Uterus (tissue), 2 donors: Measurements from ENCODE around the gene IGF1R.

ENCODE experiments used
- POLR2A ChIP-seq, 2 donors: fragments of 450-650 bp; IDR thresholded peaks; one replicate each; pipeline ENCODE4 v1.6.1; 2016; ENCODE audit warnings: antibody characterized with exemption in 2 of 2, mild to moderate bottlenecking in 1 of 2, moderate library complexity in 1 of 2
- TF ChIP-seq, protein P1 (sequence below), 4 experiments: fragments of 200-600 bp in 2 of 4; fragments of 450-650 bp in 2 of 4; sonication (generic) in 2 of 4; IDR thresholded peaks; one replicate each; pipeline ENCODE4 v1.5.1; 2016 to 2019; ENCODE audit warnings: antibody characterized with exemption in 4 of 4, mild to moderate bottlenecking in 2 of 4, moderate library complexity in 1 of 4

DNA sequence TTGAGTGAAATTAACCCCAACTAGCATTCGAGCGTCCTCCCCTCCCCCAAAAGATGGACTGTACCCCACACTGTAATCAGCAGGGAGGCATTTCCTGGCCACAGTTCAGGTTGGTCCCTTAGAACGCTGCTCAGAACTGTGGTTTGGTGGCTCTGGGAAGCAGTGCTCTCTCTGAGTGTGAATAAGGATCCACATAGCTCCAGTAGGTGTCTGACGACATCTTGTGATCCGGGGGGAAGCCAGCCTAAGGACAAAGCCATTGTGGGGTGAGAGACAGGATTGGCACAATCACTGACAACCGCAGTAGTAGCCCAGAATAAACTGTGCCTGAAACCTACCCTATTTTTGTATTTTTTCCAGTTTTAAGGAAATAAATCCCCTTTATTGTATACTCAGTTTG is 125.3 kb downstream of the IGF1R start:
- TF ChIP-seq, protein P1, sequence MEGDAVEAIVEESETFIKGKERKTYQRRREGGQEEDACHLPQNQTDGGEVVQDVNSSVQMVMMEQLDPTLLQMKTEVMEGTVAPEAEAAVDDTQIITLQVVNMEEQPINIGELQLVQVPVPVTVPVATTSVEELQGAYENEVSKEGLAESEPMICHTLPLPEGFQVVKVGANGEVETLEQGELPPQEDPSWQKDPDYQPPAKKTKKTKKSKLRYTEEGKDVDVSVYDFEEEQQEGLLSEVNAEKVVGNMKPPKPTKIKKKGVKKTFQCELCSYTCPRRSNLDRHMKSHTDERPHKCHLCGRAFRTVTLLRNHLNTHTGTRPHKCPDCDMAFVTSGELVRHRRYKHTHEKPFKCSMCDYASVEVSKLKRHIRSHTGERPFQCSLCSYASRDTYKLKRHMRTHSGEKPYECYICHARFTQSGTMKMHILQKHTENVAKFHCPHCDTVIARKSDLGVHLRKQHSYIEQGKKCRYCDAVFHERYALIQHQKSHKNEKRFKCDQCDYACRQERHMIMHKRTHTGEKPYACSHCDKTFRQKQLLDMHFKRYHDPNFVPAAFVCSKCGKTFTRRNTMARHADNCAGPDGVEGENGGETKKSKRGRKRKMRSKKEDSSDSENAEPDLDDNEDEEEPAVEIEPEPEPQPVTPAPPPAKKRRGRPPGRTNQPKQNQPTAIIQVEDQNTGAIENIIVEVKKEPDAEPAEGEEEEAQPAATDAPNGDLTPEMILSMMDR (IDR thresholded peaks at IDR 0.05): no peak
- TF ChIP-seq POLR2A (IDR thresholded peaks at IDR 0.05): no peak
